Fibroblast of mammary gland (primary cell): ENCODE measurements around the gene NOP9.

ENCODE experiments used
- DNase-seq: peaks from one replicate; pipeline ENCODE4 v3.0.0-alpha.2; 2010; ENCODE audit warnings: low read depth
- H3K4me3 ChIP-seq: 2 replicates; pipeline ENCODE4 v1.5.1; 2011; ENCODE audit warnings: low read depth, mild to moderate bottlenecking, low read length, moderate library complexity; ENCODE audit not compliant: control insufficient read depth
- TF ChIP-seq, protein P1 (sequence below): conservative IDR thresholded peaks from 2 replicates; pipeline ENCODE4 v1.5.1; 2011; ENCODE audit warnings: low read depth, low read length, inconsistent platforms; ENCODE audit not compliant: control insufficient read depth, insufficient read depth

Gene NOP9

DNA sequence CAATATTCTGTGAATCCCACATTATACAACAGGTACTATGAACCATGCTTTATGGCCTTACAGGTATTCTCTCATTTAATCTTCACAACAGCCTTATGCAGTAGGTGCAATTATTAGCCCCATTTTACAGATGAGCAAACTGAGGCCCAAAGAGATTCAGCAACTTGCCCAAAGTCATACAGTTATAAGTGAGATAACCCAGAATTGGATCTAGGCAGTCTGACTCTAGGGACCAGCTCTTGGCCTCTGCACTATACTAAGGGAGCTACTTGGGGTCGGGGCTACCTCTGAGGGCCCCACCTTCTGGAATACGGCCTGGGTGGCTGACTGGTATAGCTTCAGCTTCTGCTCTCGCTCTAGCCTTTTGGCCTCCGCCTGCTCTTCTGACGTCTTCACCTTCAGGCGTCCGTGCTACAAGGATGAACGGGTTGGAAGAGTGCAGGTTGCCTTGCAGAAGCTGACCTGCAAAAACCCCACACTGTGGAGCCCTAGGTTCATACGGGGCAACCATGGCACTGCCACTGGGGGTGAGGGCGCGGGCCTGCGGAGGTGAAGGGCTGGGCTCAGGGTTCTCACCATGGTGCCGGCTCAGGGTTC, 29.0 kb upstream of the NOP9 start:
- no peak for DNase-seq
- TF ChIP-seq, protein P1, sequence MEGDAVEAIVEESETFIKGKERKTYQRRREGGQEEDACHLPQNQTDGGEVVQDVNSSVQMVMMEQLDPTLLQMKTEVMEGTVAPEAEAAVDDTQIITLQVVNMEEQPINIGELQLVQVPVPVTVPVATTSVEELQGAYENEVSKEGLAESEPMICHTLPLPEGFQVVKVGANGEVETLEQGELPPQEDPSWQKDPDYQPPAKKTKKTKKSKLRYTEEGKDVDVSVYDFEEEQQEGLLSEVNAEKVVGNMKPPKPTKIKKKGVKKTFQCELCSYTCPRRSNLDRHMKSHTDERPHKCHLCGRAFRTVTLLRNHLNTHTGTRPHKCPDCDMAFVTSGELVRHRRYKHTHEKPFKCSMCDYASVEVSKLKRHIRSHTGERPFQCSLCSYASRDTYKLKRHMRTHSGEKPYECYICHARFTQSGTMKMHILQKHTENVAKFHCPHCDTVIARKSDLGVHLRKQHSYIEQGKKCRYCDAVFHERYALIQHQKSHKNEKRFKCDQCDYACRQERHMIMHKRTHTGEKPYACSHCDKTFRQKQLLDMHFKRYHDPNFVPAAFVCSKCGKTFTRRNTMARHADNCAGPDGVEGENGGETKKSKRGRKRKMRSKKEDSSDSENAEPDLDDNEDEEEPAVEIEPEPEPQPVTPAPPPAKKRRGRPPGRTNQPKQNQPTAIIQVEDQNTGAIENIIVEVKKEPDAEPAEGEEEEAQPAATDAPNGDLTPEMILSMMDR, result no peak
- peak overlapping the region; percentile 91 for H3K4me3 ChIP-seq

DNA sequence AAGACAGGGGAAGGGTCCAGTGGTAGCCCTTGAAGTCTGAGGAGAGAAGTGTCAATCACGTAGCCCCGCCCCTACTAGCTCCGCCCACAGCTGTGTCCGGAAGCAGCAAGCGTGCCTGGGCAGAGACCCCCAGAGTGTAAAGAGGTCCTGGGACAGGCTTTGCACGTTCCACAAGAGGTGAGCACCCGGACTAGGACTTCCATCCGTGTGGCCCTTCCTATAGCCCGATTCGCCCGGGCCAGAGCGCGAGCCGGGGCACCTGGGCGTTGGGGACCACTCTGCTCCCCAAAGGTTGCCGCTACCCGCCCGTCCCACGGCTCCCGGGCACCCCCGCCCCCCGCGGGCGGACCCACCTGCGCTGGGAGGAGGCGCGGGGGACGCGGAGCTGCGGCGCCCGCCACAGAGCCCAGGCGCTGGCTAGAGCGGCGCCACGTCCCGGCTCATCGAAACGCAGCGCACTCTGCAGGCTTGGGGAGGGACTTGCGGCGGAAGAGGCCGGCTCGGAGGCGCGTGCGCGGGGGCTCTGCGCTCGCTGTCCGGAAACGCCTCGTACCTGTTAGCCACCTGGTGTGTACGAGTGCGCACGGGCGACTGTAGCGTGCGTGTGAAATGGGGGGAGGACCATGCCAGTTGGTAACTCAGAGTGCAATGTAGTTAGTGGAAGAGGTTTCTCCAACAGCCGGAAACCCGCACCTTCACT, 28.4 kb upstream of the NOP9 start, which contains the start of gene RABGGTA:
TSS of gene RABGGTA (minus strand) at position 464 of the 700 bp plus-strand sequence. CDS start 482 bp downstream, outside the sequence.
- peak within 1 kb of the TSS; percentile 91 for H3K4me3 ChIP-seq
- TF ChIP-seq, protein P1, result peak; percentile 44
- peak; percentile 82 for DNase-seq

DNA sequence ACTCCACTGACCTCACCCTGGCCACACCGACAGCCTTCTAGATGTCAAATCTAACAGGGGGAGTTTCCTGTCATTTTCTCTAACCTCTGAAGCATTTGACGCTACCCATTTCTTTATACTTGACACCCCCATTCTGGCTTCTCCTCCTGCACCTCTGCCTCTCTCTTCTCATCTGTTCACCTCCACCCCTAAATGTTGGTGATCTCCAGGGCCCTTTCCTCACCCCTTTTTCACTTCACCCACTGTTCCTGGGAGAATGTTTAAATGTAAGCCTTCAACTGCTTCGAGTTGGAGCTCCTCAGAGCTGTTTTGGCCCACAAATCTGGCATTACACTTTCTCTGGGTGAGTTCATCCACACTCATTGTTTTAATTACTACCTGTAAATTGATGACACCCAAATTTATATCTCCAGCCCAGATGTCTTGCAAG, 27.8 kb upstream of the NOP9 start:
- H3K4me3 ChIP-seq, result peak overlapping the region; percentile 91
- TF ChIP-seq, protein P1, result no peak
- no peak for DNase-seq

DNA sequence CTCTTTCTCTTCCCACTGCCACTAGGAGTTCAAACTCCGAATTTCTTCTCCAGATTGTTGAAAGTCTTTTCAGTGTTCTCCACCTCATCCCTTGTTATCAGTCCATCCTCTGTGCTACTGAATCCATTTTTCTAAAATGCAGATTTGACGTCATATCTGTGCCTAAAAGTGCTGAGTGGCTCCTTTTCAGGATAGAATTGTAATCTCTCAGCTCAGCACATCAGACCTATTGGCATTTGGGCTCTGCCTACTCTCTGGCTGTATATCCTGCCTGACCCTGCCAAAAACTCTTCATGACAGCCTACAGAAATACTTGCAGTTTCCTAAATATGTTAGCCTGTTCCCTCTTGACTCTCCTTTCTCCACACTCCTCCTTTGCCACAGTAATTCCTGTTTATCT, 27.2 kb upstream of the NOP9 start:
- TF ChIP-seq, protein P1, result no peak
- DNase-seq, result no peak
- H3K4me3 ChIP-seq, result no peak overlapping the region

DNA sequence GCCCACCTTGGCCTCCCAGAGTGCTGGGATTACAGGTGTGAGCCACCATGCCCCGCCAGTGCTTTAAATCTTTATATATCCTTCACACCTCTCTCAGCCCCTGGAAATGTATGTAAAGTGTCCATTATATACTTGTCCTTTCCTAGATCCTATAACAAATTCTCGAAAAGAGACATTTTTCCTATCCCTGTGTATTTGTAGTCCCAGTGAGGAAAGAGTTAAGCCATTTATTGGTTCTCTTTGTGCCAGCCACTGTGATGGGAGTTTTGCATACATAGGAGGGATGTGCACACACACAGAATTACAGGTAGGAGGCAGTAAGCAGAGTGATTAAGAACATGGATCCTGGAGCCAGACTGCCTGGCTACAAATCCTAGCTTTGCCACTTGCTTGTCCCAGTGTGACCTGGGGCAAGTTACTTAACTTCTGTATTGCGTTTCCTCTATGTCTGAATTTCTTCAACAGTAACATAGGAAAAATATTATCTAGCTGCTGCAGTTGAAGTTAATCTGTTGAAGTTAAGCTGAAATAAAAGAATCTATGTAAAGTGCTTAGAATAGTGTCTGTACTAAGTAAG, 26.1 kb upstream of the NOP9 start:
- TF ChIP-seq, protein P1, result no peak
- no peak overlapping the region for H3K4me3 ChIP-seq
- no peak for DNase-seq

DNA sequence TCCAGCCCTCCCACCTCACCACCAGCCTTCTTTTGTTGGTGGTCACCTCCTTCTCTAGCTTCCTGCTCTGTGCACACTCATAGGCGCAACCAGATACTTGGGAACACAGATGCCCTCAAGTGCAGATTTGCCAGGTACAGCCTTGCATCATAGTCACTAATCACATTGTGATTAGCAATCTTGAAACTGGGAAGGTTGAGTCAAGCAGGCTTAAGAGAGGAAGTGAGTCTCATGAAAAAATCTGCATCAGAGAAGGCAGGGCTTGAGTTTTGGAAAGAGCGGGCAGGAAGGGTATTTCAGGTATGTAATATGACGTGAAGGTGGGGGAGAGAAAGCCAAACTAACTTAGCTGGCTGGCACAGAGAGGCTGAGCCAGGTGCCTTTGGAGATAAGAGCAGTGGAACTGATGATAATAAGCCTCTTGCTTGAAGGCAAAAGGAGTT, 25.5 kb upstream of the NOP9 start:
- TF ChIP-seq, protein P1, result no peak
- H3K4me3 ChIP-seq, result no peak overlapping the region
- DNase-seq, result peak; percentile 6
